PFSK-1 (cell line): ENCODE results near the gene CASR.

Source experiments
- FOXP2 ChIP-seq: optimal IDR thresholded peaks from 2 replicates; pipeline ENCODE3; 2011; ENCODE audit warnings: borderline replicate concordance, control low read depth, inconsistent platforms; ENCODE audit not compliant: insufficient read depth; ENCODE audit errors: extremely low read length, extremely low read depth
- POLR2AphosphoS5 ChIP-seq: IDR thresholded peaks from 2 replicates; pipeline ENCODE4 v1.6.1; 2012; ENCODE audit warnings: low read depth, mild to moderate bottlenecking, control low read depth, low read length, moderate library complexity
- SIN3A ChIP-seq: IDR thresholded peaks from 2 replicates; pipeline ENCODE4 v1.6.1; 2012; ENCODE audit warnings: mild to moderate bottlenecking, low read length, moderate library complexity, borderline replicate concordance; ENCODE audit not compliant: insufficient read depth
- TAF1 ChIP-seq: IDR thresholded peaks from 2 replicates; pipeline ENCODE4 v1.6.1; 2012; ENCODE audit warnings: low read length, control low read depth, borderline replicate concordance; ENCODE audit not compliant: insufficient read depth
- TF ChIP-seq, protein P1 (sequence below), 2 experiments: IDR thresholded peaks; 2 replicates each; pipeline versions ENCODE4 v1.6.1 to v1.8.0; 2011 to 2012; ENCODE audit warnings: low read depth in 2 of 2, low read length in 2 of 2, control low read depth in 1 of 2, inconsistent platforms in 1 of 2, mild to moderate bottlenecking in 1 of 2, moderate library complexity in 1 of 2; ENCODE audit not compliant: insufficient read depth in 1 of 2

Gene CASR

GRCh38 chr3:122215592-122216298 lies 32.3 kb downstream of the CASR start:
- TF ChIP-seq SIN3A (no peak), FOXP2 (no peak), TAF1 (no peak), POLR2AphosphoS5 (no peak)
- TF ChIP-seq, protein P1, sequence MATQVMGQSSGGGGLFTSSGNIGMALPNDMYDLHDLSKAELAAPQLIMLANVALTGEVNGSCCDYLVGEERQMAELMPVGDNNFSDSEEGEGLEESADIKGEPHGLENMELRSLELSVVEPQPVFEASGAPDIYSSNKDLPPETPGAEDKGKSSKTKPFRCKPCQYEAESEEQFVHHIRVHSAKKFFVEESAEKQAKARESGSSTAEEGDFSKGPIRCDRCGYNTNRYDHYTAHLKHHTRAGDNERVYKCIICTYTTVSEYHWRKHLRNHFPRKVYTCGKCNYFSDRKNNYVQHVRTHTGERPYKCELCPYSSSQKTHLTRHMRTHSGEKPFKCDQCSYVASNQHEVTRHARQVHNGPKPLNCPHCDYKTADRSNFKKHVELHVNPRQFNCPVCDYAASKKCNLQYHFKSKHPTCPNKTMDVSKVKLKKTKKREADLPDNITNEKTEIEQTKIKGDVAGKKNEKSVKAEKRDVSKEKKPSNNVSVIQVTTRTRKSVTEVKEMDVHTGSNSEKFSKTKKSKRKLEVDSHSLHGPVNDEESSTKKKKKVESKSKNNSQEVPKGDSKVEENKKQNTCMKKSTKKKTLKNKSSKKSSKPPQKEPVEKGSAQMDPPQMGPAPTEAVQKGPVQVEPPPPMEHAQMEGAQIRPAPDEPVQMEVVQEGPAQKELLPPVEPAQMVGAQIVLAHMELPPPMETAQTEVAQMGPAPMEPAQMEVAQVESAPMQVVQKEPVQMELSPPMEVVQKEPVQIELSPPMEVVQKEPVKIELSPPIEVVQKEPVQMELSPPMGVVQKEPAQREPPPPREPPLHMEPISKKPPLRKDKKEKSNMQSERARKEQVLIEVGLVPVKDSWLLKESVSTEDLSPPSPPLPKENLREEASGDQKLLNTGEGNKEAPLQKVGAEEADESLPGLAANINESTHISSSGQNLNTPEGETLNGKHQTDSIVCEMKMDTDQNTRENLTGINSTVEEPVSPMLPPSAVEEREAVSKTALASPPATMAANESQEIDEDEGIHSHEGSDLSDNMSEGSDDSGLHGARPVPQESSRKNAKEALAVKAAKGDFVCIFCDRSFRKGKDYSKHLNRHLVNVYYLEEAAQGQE (IDR thresholded peaks at IDR 0.05; ENCODE audit: insufficient read depth in 1 of 2, low read depth in 2 of 2, low read length in 2 of 2) = no peak

- TF ChIP-seq, protein P1 (IDR thresholded peaks at IDR 0.05; ENCODE audit: insufficient read depth in 1 of 2, low read depth in 2 of 2, low read length in 2 of 2) = no peak
- TF ChIP-seq TAF1 = no peak
Measured at GRCh38 chr3:122217901-122218300, 34.4 kb downstream of the CASR start.

DNA sequence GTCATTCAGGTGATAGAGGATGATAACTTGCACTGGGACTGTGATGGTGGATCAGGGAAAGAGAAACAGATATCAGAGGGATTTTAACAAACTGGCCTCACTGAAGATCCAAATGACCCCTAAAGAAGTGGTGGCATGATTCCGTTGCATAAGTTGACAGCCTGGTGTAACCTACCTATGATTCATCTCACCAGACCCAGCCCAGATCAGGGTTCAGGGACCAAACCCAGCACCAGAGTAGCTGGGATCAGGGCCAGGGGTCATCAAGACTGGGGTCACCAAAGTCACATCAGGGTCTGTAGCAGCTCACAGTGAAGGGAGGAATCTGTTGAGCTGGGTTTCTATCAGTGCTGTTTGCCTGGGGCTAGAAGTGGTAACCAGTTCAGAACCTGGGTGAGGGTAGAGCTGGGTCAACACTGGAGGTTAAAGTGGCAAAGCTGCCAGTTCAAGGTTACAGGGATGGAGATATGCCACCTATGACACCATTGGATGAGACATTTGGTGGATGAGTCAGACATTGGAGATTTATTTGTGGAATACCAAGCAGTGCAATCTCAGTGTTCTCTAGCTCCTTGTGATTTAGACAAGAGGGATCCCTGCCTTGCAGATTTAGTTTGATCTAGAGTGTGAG lies 35.9 kb downstream of the CASR start:
- TF ChIP-seq, protein P1 (IDR thresholded peaks at IDR 0.05; ENCODE audit: insufficient read depth in 1 of 2, low read depth in 2 of 2, low read length in 2 of 2) = no peak
- TF ChIP-seq FOXP2 = no peak
- TF ChIP-seq POLR2AphosphoS5 = no peak
- TF ChIP-seq SIN3A = no peak
- no peak for TF ChIP-seq TAF1

- TF ChIP-seq TAF1 (no peak), POLR2AphosphoS5 (no peak)
- TF ChIP-seq, protein P1 (IDR thresholded peaks at IDR 0.05; ENCODE audit: insufficient read depth in 1 of 2, low read depth in 2 of 2, low read length in 2 of 2) = no peak
Measured at GRCh38 chr3:122227036-122227781, 43.7 kb downstream of the CASR start.
